Fibroblast of lung (primary cell): ENCODE results near the gene FAAP20. TPM values are rescaled to one million over a fixed set of nuclear protein-coding genes. Genes with fewer than 3 reads are reported as not detected.

Experiments
- DNase-seq, 2 donors: peaks; one replicate each; pipeline versions ENCODE4 v3.0.0 to v3.0.0-alpha.2; 2010; ENCODE audit warnings: low read depth in 2 of 2
- H2AFZ ChIP-seq: 2 replicates; pipeline ENCODE4 v1.5.1; 2012; ENCODE audit warnings: low read length, control low read depth, inconsistent platforms
- H3K27ac ChIP-seq: 2 replicates; pipeline ENCODE4 v1.5.1; 2011; ENCODE audit warnings: low read length, control low read depth; ENCODE audit not compliant: insufficient read depth
- H3K27me3 ChIP-seq: 2 replicates; pipeline ENCODE4 v1.5.1; 2011; ENCODE audit warnings: mild to moderate bottlenecking, low read length; ENCODE audit not compliant: control insufficient read depth, insufficient read depth
- H3K36me3 ChIP-seq: 2 replicates; pipeline ENCODE4 v1.5.1; 2011; ENCODE audit warnings: low read length; ENCODE audit not compliant: control insufficient read depth, insufficient read depth
- H3K4me1 ChIP-seq: 2 replicates; pipeline ENCODE4 v1.5.1; 2011; ENCODE audit warnings: low read length; ENCODE audit not compliant: control insufficient read depth, insufficient read depth; ENCODE audit errors: extremely low read depth
- H3K4me2 ChIP-seq: 2 replicates; pipeline ENCODE4 v1.5.1; 2011; ENCODE audit warnings: low read length, control low read depth; ENCODE audit not compliant: insufficient read depth; ENCODE audit errors: extremely low read depth
- H3K4me3 ChIP-seq, 4 experiments: fragments of 200-600 bp in 1 of 4; sonication (generic) in 1 of 4; replicated peaks in 1 of 4; 2 replicates each; pipeline ENCODE4 v1.5.1; 2011 to 2016; ENCODE audit warnings: low read length in 4 of 4, low read depth in 3 of 4, mild to moderate bottlenecking in 3 of 4, control low read depth in 2 of 4, inconsistent platforms in 1 of 4, mixed read lengths in 1 of 4; ENCODE audit not compliant: insufficient read depth in 1 of 4; ENCODE audit errors: control extremely low read depth in 1 of 4
- H3K79me2 ChIP-seq: 2 replicates; pipeline ENCODE4 v1.5.1; 2012; ENCODE audit warnings: mild to moderate bottlenecking, low read length, inconsistent platforms; ENCODE audit not compliant: control insufficient read depth, insufficient read depth
- H3K9ac ChIP-seq: 2 replicates; pipeline ENCODE4 v1.5.1; 2011; ENCODE audit warnings: mild to moderate bottlenecking, low read length, control low read depth; ENCODE audit not compliant: insufficient read depth
- H3K9me3 ChIP-seq: 2 replicates; pipeline ENCODE4 v1.5.1; 2012; ENCODE audit warnings: low read depth, low read length; ENCODE audit not compliant: control insufficient read depth, insufficient read depth
- H4K20me1 ChIP-seq: 2 replicates; pipeline ENCODE4 v1.5.1; 2011; ENCODE audit warnings: low read length; ENCODE audit not compliant: control insufficient read depth, insufficient read depth; ENCODE audit errors: extremely low read depth
- EZH2 ChIP-seq: IDR thresholded peaks from 2 replicates; pipeline ENCODE4 v1.5.1; 2012; ENCODE audit warnings: low read length, control low read depth, mild to moderate bottlenecking; ENCODE audit errors: missing control alignments
- polyA plus RNA-seq, 2 donors: library from polyadenylated mRNA; depleted of rRNA in 1 of 2; stranded (reverse) in 1 of 2; unstranded in 1 of 2; fragments of >200 nt; gene quantifications; 2 replicates each; pipeline ENCODE4 v1.2.1, GENCODE V29; 2011 to 2012; ENCODE audit warnings: missing spikeins in 1 of 2
- total RNA-seq: library from RNA; depleted of rRNA; stranded (reverse); fragments of >200 nt; gene quantifications from 2 replicates; pipeline ENCODE4 v1.2.1, GENCODE V29; 2014
- TF ChIP-seq, protein P1 (sequence below), 2 donors: IDR thresholded peaks in 1 of 2; conservative IDR thresholded peaks in 1 of 2; 1 replicate in 1 of 2; 2 replicates in 1 of 2; pipeline ENCODE4 v1.5.1; 2011 to 2012; ENCODE audit warnings: low read length in 2 of 2, control low read depth in 1 of 2, inconsistent platforms in 1 of 2, low read depth in 1 of 2, mild to moderate bottlenecking in 1 of 2

Gene FAAP20
- total and polyA plus RNA-seq, 2 donors (not counting 1 experiment from before 2014, with no cell fraction given), result 8.2 to 21.5 TPM

DNA sequence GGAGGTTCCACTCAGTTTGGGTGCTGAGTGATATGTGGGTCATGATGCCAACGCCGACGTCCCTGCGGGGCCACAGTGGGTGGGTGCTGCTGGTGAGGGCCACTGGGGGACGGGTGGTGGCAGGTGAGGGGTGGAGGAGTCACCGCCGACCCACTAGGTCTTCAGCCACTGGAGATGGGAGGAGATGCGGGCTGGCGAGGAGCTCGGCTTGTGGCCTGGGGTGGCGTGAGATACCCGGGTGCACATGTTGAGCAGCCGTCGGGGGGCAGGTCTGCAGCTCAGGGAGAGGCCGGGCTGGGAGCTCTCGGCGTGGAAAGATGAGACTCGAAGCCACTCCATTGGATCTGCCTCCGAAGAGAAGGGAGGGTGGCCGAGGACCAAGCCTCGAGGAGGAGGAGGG is 40.5 kb downstream of the FAAP20 start:
- Histone ChIP-seq H4K20me1 (no peaks in the 10 kb centered on the region), H3K27ac (no peak overlapping the region), H3K27me3 (no peaks in the 10 kb centered on the region), H3K4me1 (no peaks in the 10 kb centered on the region), H3K9me3 (no peaks in the 10 kb centered on the region), H3K36me3 (no peaks in the 10 kb centered on the region), H3K4me2 (no peak overlapping the region), H3K9ac (no peak overlapping the region), H2AFZ (no peak overlapping the region), H3K79me2 (no peaks in the 10 kb centered on the region), H3K4me3 (no peak overlapping the region)
- TF ChIP-seq, protein P1, sequence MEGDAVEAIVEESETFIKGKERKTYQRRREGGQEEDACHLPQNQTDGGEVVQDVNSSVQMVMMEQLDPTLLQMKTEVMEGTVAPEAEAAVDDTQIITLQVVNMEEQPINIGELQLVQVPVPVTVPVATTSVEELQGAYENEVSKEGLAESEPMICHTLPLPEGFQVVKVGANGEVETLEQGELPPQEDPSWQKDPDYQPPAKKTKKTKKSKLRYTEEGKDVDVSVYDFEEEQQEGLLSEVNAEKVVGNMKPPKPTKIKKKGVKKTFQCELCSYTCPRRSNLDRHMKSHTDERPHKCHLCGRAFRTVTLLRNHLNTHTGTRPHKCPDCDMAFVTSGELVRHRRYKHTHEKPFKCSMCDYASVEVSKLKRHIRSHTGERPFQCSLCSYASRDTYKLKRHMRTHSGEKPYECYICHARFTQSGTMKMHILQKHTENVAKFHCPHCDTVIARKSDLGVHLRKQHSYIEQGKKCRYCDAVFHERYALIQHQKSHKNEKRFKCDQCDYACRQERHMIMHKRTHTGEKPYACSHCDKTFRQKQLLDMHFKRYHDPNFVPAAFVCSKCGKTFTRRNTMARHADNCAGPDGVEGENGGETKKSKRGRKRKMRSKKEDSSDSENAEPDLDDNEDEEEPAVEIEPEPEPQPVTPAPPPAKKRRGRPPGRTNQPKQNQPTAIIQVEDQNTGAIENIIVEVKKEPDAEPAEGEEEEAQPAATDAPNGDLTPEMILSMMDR (conservative IDR thresholded peaks at IDR 0.05 in 1 of 2, IDR thresholded peaks at IDR 0.05 in 1 of 2; ENCODE audit: low read depth in 1 of 2, low read length in 2 of 2), result no peak
- TF ChIP-seq EZH2, result no peak
- DNase-seq, result no peak

DNA sequence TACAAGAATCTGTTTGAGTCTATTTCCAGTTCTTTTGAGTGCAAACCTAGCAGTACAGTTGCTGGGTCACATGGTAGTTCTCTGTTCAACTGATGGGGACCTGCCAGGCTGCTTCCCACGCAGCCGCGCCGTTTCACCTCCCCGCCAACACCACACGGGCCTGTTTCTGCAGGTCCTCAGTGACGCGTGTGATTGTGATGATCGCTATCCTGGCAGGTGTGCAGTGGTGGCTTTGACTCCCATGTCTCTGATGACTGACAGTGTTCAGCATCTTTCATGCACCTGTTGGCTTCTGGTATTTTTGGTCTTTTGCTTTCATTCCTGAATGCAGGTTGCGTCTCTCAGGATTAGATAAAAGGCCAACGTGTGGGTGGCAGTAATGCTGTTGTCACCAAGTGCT is 41.6 kb downstream of the FAAP20 start:
- H3K36me3 ChIP-seq, result no peaks in the 10 kb centered on the region
- H3K79me2 ChIP-seq, result no peaks in the 10 kb centered on the region
- H3K27me3 ChIP-seq, result no peaks in the 10 kb centered on the region
- H3K4me1 ChIP-seq, result no peaks in the 10 kb centered on the region
- no peaks in the 10 kb centered on the region for H3K9me3 ChIP-seq
- no peak overlapping the region for H3K9ac ChIP-seq
- TF ChIP-seq, protein P1 (conservative IDR thresholded peaks at IDR 0.05 in 1 of 2, IDR thresholded peaks at IDR 0.05 in 1 of 2; ENCODE audit: low read depth in 1 of 2, low read length in 2 of 2), result no peak
- no peak for TF ChIP-seq EZH2
- H3K4me2 ChIP-seq, result no peak overlapping the region
- H2AFZ ChIP-seq, result no peak overlapping the region
- no peak for DNase-seq
- H3K27ac ChIP-seq, result no peak overlapping the region
- no peak overlapping the region for H3K4me3 ChIP-seq
- no peaks in the 10 kb centered on the region for H4K20me1 ChIP-seq

DNA sequence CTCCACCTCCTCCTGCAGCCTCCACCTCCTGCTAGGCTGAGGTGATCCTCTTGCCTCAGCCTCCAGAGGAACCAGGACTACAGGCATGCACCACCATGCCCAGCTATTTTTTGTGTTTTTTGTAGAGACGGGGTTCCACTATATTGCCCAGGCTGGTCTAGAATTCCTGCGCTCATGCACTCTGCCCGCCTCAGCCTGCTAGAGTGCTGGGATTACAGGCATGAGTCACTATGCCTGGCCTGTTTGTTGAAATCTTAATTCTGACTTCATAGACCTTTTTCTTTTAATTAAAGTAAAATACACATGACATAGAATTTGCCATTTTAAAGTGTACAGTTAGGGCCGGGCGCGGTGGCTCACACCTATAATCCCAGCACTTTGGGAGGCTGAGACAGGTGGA is 42.7 kb downstream of the FAAP20 start:
- no peak for TF ChIP-seq EZH2
- TF ChIP-seq, protein P1 (conservative IDR thresholded peaks at IDR 0.05 in 1 of 2, IDR thresholded peaks at IDR 0.05 in 1 of 2; ENCODE audit: low read depth in 1 of 2, low read length in 2 of 2), result no peak
- Histone ChIP-seq H3K9ac (no peak overlapping the region), H3K4me3 (no peak overlapping the region), H4K20me1 (no peaks in the 10 kb centered on the region), H3K27ac (no peak overlapping the region), H3K9me3 (no peaks in the 10 kb centered on the region), H3K4me1 (no peaks in the 10 kb centered on the region), H3K79me2 (no peaks in the 10 kb centered on the region), H2AFZ (no peak overlapping the region), H3K27me3 (no peaks in the 10 kb centered on the region), H3K36me3 (no peaks in the 10 kb centered on the region), H3K4me2 (no peak overlapping the region)
- no peak for DNase-seq
